SHP77 treated with DMSO at 0.1 percent for 48 hours (cell line): ENCODE data around the gene PCDH11X.
"Not testable (repeated sequence)": the region's sequence is repeated elsewhere in the genome, so short reads cannot be mapped to it uniquely, and the experiment has no call there.

Experiments
- DNase-seq: peaks from one replicate; lab custom pipeline; 2025; lab: John Stamatoyannopoulos, UW

PCDH11X gene, protein sequence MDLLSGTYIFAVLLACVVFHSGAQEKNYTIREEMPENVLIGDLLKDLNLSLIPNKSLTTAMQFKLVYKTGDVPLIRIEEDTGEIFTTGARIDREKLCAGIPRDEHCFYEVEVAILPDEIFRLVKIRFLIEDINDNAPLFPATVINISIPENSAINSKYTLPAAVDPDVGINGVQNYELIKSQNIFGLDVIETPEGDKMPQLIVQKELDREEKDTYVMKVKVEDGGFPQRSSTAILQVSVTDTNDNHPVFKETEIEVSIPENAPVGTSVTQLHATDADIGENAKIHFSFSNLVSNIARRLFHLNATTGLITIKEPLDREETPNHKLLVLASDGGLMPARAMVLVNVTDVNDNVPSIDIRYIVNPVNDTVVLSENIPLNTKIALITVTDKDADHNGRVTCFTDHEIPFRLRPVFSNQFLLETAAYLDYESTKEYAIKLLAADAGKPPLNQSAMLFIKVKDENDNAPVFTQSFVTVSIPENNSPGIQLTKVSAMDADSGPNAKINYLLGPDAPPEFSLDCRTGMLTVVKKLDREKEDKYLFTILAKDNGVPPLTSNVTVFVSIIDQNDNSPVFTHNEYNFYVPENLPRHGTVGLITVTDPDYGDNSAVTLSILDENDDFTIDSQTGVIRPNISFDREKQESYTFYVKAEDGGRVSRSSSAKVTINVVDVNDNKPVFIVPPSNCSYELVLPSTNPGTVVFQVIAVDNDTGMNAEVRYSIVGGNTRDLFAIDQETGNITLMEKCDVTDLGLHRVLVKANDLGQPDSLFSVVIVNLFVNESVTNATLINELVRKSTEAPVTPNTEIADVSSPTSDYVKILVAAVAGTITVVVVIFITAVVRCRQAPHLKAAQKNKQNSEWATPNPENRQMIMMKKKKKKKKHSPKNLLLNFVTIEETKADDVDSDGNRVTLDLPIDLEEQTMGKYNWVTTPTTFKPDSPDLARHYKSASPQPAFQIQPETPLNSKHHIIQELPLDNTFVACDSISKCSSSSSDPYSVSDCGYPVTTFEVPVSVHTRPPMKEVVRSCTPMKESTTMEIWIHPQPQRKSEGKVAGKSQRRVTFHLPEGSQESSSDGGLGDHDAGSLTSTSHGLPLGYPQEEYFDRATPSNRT (N-terminal part only)

GRCh38 chrX:91779135-91779534 lies at the start of gene PCDH11X:
Gene PCDH11X (plus strand): TSS chrX:91779375. CDS start chrX:91835505, 56,130 bp downstream.
- not testable (repeated sequence) for DNase-seq

GRCh38 chrX:91747446-91747845 lies 31.7 kb upstream of the PCDH11X start:
- DNase-seq, result not testable (repeated sequence)

GRCh38 chrX:91753022-91753421 lies 26.2 kb upstream of the PCDH11X start:
- DNase-seq, result not testable (repeated sequence)

GRCh38 chrX:91770619-91771488 lies 8.3 kb upstream of the PCDH11X start:
- not testable (repeated sequence) for DNase-seq

GRCh38 chrX:91773943-91774342 lies 5.2 kb upstream of the PCDH11X start:
- DNase-seq, result not testable (repeated sequence)

DNA sequence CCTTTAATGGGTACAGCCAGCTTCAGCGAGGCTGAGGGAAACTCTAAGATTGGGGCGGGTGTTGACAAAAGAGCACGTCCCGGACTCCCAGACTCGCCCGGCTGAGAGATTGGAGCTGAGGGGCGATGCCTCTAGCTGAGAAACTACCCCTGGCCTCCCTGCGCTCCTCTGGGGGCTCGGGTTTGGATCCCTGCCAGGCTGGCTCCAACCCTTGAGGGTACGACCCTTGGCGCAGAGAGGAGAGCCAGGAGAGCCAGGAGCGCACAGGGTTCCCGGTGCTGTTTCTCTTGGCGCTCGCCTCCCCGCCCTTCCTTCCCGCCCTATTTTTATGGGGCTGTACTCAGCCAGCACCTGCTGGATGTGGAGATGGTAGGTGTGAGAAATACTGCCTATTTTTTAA lies 833 bp downstream of the PCDH11X start:
- not testable (repeated sequence) for DNase-seq

GRCh38 chrX:91780698-91781097 lies 1.5 kb downstream of the PCDH11X start:
- not testable (repeated sequence) for DNase-seq

DNA sequence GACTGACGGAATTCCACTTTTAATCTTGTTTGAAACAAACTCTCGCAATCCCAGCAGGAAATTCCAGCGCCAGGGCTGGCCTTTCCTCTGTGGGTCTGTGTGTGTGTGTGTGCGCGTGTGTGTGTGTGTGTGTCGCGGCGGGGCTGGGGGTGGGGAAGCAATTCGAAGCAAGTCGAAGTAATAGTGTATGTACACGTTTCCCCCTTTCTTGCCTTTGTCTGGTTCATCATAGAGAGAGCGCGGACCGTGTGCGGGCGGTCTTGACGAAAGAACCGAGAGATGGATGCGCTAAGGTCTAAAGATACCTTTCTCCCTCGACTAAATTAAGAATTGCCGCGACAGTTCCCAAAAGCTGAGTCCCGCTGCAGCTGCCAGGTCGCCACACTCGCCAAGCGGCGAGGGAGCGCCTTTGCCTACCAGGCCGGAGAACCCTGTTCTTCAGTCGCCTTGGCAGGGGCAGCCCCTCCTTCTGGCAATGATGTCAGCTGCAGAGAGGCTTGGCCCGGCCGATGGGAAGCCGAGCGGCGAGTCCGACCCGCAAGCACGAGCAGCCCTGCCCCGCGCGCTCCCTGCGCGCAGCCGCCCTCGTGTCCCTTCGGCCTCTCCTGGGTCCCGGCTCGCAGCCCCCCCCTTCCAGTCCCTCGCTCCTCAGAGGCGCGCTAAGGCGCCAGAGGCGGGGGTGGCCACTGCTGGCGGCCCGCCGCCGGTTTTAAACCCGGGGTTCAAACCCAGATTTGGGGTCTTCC lies 2.6 kb downstream of the PCDH11X start:
- DNase-seq, result not testable (repeated sequence)

- not testable (repeated sequence) for DNase-seq
Observed at GRCh38 chrX:91782825-91783224, 3.6 kb downstream of the PCDH11X start.

- DNase-seq, result not testable (repeated sequence)
Observed at GRCh38 chrX:91817537-91817936, 38.4 kb downstream of the PCDH11X start.

- not testable (repeated sequence) for DNase-seq
Observed at GRCh38 chrX:91825321-91825720, 46.1 kb downstream of the PCDH11X start.
